C1 segment of cervical spinal cord (tissue), 14 donors: Measurements from ENCODE around the gene LPIN2.
A peak's percentile ranks its signal among the peaks of the same experiment; 100 is the strongest.
"Not testable (repeated sequence)": the region's sequence is repeated elsewhere in the genome, so short reads cannot be mapped to it uniquely, and the experiment has no call there.

ENCODE experiments used
- DNase-seq, 14 donors: peaks; one replicate each; lab custom pipeline; 2025; lab: John Stamatoyannopoulos, UW

LPIN2 gene

GRCh38 chr18:3046216-3046808 is 33.4 kb upstream of the LPIN2 start:
- no peak for DNase-seq

DNA sequence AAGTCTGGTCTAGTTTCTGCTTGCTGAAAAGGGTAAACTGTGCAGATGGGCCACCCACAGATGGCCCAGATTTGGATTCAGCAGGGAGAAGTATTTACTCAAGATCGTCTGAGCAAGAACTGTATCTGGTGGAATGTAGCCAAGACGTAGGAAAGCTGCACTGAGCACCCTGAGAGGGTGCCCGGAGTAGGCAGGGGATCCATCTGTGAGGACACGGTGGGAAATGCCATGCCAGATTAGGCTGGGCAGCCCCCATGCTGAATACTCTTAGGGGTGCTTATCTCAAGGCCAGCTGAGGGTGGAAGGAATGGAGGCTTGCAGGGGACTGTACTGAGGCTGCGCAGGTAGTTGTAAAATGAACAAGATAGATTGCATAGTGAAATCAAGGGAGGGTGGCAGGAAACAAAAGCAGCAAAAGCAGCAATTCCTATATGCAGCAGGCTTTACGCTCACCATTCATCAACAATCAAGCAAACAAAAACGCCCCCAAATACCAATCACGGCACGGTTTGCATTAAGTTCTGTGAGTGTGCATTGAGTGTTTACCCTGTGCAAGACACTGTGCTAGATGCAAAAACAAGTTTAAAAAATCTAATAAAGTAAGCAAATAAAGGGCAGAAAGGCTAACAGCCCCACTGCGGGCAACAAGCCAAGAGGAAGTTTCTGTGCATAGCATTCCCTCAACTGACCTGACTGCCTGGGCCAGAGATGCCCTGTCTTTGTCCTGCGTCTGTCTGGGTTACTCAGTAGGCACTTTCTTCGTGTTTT is 32.2 kb upstream of the LPIN2 start:
- DNase-seq, result peak in 3 of 14 donors; percentile 18 to 45 (median 33)

DNA sequence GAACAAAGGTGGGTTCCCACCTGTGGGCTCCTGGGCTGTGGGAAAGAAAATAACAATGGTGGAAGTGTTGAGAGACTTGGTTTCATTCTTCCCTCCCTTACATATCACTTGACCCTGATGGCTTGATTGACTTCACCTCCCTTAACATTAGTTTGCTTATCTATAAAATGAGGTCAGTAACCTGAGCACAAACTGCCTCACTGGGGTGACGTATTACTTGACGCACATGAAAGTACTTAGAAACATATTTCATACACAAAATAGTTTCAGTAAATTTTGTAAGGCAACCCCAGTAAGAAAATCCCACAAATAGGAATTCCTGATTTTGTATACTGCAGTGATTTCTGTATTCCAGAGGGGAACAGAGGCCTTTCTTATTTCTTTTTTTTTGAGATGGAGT is 29.4 kb upstream of the LPIN2 start:
- DNase-seq, result no peak

DNA sequence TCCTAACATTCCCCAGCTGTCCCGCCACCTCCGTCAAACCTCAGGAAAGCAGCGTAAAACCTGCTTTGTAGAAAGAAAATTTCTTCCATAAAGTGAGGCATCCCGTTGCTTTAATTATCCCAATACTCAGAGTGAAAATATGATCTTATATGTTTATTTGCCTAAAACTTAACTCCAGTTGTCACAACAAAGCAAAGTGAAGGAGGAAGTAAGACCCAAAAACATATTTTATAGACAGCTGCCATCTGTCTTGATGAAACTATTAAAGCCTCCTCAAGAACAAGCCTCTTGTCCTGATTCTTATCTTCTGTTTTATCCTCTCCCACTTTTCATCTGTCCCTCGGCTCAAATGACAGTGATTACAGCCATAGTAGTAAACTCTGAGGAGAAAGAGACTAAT is 28.9 kb upstream of the LPIN2 start:
- DNase-seq, result no peak

DNA sequence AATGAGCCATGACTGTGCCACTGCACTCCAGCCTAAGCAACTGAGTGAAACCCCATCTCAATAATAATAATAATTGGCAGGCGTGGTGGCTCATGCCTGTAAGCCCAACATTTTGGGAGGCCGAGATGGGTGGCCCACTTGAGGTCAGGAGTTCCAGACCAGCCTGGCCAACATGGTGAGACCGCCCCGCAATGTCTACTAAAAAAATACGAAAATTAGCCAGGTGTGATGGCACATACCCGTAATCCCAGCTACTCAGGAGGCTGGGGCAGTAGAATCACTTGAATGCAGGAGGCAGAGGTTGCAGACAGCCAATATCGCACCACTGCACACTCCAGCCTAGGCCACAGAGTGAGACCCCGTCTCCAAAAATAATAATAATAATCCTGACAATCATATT is 27.9 kb upstream of the LPIN2 start:
- DNase-seq, result no peak

- DNase-seq, result no peak
Observed at GRCh38 chr18:3040173-3040572, 27.2 kb upstream of the LPIN2 start.

GRCh38 chr18:3037423-3037915 is 24.5 kb upstream of the LPIN2 start:
- no peak for DNase-seq

- no peak for DNase-seq
Observed at GRCh38 chr18:3036108-3036507, 23.2 kb upstream of the LPIN2 start.

GRCh38 chr18:3035635-3036034 is 22.7 kb upstream of the LPIN2 start:
- DNase-seq, result no peak

GRCh38 chr18:3032721-3033120 is 19.8 kb upstream of the LPIN2 start:
- DNase-seq, result no peak

DNA sequence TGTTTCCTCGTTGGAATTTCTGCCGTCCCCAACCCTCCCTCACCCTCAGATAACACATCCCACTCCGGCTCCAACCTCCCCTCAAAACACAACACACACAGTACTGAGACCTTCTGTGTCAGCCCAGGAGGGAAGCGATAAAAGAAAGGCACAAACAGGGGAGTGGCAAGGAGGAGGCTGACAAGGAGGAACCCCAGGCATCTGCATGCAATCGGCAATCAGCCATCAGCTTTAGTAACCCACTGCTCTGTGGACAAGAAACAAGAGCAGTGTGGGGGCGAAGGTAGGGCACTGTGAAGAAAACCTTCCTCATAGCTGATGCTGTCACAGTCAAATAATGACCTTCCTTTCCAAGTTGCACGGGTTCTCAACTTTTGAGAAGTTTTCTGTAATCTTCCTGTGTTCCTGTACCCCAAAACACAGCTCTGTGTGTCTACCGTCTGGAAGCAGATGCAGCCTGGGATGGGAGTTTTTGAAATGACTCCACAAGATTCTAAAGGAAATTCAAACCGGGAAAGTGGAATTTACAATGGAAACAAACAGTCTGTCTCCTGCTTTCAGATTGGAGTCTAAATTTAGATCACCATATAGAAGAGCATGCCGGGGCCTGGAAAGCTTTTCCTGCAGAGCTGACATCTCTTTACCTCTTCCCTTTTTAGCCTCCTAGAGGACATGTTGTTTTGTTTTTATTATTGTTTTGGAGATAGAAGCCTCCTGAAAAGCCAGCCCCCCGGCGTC is 16.4 kb upstream of the LPIN2 start:
- no peak for DNase-seq

DNA sequence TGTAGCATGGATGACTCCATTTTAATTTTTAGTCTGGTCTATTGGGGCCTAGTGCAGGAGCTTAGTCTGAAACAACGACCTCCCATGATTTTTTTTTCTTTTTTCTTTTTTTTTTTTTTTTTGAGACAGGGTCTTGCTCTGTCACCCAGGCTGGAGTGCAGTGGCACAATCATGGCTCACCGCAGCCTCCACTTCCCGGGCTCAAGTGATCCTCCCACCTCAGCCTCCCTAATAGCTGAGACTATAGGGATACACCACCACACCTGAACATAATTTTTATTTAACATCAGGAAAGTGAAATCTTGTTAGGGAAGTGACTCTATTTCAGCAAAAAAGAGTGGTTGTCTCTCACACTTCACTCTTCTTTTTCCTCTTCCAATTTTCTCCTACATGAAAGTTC is 15.2 kb upstream of the LPIN2 start:
- DNase-seq, result not testable (repeated sequence)

GRCh38 chr18:3027370-3027891 is 14.5 kb upstream of the LPIN2 start:
- DNase-seq, result no peak

- DNase-seq, result no peak
Observed at GRCh38 chr18:3025544-3025943, 12.6 kb upstream of the LPIN2 start.

- DNase-seq, result not testable (repeated sequence)
Observed at GRCh38 chr18:3023603-3024002, 10.7 kb upstream of the LPIN2 start.

GRCh38 chr18:3016585-3017297 is 3.8 kb upstream of the LPIN2 start:
- DNase-seq, result peak in 2 of 14 donors; percentile 16 to 23

DNA sequence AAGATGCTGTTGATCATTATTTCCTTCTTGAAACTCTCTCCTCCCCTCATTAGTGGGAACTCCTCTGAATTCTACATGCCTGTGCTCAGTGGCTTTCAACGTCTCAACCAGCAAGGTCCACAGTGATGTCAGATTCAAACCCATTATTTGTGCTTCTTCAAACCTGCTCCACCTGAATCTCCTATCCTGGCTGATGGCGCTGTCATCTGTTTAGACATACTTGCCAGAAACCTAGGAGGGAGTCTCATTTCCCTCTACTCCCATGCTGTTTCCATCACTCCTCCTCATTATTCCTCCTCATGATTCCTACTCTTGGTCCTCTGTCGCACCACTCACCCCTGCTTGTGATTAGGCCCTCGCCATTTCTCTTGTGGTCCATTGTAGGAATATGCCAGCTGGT is 2.9 kb upstream of the LPIN2 start:
- peak in 1 of 14 donors; percentile 35 for DNase-seq

- no peak for DNase-seq
Observed at GRCh38 chr18:3015204-3015592, 2.3 kb upstream of the LPIN2 start.

- DNase-seq, result no peak
Observed at GRCh38 chr18:3014503-3015203, 1.7 kb upstream of the LPIN2 start.

- peak in 11 of 14 donors; percentile 31 to 79 (median 50) for DNase-seq
Observed at GRCh38 chr18:3012136-3013023, 564 bp downstream of the LPIN2 start.
